GM21576 (cell line): Measurements from ENCODE around the gene KIF7.
"Not testable (repeated sequence)": the region's sequence is repeated elsewhere in the genome, so short reads cannot be mapped to it uniquely, and the experiment has no call there.

ENCODE experiments used
- ATAC-seq: cut with Tn5 transposase; IDR thresholded peaks from one replicate; pipeline ENCODE4 v1.9.1; 2021; ENCODE audit warnings: mild to moderate bottlenecking, moderate library complexity; ENCODE audit not compliant: unreplicated experiment

KIF7 gene

DNA sequence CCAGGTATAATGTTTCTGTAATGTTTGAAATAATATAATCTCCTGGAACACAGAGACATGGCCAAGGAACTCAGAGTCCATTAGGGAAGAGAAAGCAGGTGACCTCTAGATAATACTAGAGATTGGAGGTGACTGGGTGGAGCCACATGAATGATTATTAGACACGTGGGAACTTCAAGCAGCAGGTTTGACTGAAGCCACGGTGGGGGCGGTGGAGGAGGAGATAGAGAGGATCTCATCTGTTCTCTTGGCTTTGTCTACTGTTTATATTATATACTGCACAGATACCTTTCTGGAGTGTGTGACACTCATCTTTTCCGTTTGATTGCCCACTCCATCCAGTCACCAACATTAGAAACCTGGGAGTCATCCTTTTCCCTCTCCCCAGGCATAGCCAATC lies 33.7 kb downstream of the KIF7 start:
- ATAC-seq, result no peak

DNA sequence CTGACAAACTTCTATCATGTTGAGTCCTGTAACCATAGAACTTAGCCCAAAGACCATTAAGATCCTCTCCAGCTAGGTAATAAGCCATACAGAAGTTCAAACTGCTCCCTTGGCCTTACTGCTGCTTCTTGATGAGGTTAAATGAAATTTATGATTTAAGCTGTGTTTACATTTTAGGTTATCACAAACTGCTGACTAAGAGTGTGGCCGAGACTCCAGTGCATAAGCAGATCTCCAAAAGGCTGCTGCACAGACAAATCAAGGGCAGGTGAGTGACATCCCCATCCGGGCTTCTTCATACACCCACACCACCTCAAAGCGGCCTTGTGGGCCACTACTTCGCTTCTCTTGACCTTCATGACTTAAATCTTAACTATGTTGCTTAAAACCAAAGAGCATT lies 39.0 kb downstream of the KIF7 start:
- no peak for ATAC-seq

GRCh38 chr15:89615135-89615534 lies 40.1 kb downstream of the KIF7 start:
- ATAC-seq, result no peak

- ATAC-seq, result no peak
Observed at GRCh38 chr15:89614164-89614563, 41.1 kb downstream of the KIF7 start.

DNA sequence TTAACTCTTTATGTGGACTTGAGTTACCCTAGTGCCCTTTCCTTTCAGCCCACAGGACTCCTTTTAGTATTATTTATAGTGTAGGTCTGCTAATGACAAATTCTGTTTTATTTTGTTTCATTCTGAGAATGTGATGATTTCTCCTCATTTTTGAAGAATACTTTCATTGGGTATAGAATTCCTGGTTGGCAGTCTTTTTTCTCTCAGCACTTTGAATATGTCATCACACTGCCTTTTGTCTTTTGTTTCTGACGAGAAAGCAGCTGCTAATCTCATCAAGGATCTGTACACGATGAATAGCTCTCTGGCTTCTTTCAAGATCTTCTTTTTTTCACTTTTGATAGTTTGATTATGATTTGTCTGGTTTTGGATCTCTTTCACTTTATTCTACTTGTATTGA lies 42.2 kb downstream of the KIF7 start:
- ATAC-seq, result no peak

GRCh38 chr15:89611317-89611716 lies 44.0 kb downstream of the KIF7 start:
- no peak for ATAC-seq

DNA sequence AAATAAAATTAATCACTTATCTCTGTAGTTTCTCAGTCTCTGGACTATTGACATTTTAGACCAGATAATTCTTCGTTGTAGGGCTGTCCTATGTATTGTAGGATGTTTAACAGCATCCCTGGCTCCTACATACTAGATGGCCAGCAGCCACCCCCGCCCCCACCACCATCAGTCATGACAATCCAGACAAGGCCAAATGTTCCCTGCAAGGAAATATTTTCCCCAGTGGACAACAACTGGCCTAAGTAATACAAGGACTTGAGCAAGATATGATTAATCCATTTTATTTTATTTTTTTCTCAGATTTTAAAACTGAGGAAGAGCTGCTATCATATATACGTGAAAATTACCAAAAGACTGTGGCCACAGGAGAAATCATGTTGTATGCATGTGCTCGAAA lies 56.2 kb downstream of the KIF7 start:
- ATAC-seq, result no peak

DNA sequence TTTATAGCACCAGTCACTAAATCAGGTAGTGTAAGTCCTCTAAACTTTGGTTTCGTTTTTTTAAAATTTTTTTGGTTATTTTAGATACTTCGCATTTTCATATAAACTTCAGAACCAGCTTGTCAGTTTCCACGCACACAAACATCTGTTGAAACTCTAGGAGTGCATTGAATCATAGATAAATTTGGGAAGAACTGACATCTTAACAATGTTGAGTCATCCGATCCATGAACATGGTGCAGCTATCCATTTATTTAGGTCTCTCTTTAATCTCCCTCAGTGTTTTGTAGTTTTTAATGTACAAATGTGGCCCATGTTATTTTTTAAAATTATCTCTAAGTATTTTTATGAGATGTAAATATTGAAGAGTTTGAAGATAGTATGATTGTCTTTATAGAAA lies 62.2 kb downstream of the KIF7 start:
- no peak for ATAC-seq

DNA sequence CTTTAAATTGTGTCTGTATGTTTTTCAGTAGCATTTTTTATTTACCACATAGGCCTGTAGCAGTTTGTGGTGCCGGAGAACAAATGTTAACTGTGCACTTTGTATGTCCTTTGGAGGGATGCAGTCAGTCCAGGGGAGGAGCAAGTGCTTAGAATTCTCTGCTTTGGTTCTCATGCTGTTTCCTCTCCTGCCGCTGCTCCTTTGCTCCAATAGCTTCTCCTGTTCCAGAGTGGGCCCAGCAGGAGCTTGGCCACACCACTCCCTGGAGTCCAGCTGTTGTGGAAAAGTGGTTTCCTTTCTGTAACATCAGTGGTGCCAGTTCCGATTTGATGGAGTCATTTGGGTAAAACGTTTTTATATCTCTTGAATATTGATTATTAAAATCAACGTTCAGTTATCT lies 63.4 kb downstream of the KIF7 start:
- ATAC-seq, result no peak

DNA sequence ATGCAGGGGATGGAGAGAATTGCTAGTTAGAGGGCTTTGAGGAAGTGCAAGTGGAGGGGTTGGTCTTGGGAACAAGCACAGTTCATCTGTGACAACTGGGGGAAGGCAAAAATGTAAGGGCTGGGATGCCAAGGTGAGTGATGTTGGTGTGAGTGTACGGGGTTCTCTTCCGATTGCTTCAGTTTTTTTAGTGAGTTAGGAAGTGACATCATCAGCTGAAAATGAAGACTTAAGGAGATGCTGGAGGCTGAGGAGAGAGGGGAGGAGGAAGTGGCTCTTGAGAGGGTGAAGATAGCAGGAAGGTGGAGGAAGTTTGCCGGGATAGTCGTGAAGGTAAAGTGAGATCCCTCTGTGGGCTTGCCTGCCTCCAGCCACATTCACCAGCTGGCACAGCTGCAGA lies 67.3 kb downstream of the KIF7 start:
- ATAC-seq, result no peak

DNA sequence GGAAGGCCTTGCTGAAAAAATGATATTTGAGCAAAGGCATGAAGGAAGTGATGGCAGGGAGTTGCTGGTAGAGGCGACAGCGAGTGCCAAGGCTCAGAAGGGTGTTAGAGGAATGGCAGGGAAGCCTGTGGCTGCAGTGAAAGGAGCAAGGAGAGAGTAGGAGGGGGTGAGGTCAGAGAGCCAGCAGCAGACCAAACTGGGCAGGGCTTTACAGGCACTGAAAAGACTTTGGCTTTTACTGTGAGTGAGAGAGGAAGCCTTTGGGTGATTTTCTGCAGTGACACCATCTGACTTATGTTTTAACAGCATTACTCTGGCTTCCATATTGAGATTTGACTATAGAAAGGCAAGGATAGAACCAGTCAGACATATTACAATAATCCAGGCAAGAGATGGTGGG lies 68.6 kb downstream of the KIF7 start:
- no peak for ATAC-seq

- ATAC-seq, result not testable (repeated sequence)
Observed at GRCh38 chr15:89580747-89581146, 74.5 kb downstream of the KIF7 start.

- ATAC-seq, result no peak
Observed at GRCh38 chr15:89578146-89578545, 77.1 kb downstream of the KIF7 start.
